ENCODE results near the gene KCNA2. TPM values are rescaled to one million over a fixed set of nuclear protein-coding genes. Genes with fewer than 3 reads are reported as not detected.

The KCNA2 gene
- total RNA-seq, 1 donor from 2014 or later, result 0.04 TPM

- H3K4me3 ChIP-seq, result no peak overlapping the region
- H3K36me3 Mint-ChIP-seq, result no peaks in the 10 kb centered on the region
- no peaks in the 10 kb centered on the region for H3K79me2 ChIP-seq (ENCODE audit: low read depth)
- H3K27ac ChIP-seq, result no peak overlapping the region
- no peak for TF ChIP-seq EZH2 (IDR thresholded peaks at IDR 0.05)
- TF ChIP-seq CTCF (IDR thresholded peaks at IDR 0.05), result no peak
- TF ChIP-seq EZH2phosphoT487 (IDR thresholded peaks at IDR 0.05), result no peak
- no peak overlapping the region for H3K9ac ChIP-seq
- peaks cover 12% of the 10 kb centered on the region for H3K27me3 ChIP-seq
- no peaks in the 10 kb centered on the region for H3F3A ChIP-seq (ENCODE audit: low read depth)
- no peak overlapping the region for H3K27ac Mint-ChIP-seq
- no peaks in the 10 kb centered on the region for H4K20me1 ChIP-seq (ENCODE audit: low read depth)
- H2AFZ ChIP-seq (replicated peaks), result no peak overlapping the region
- no peaks in the 10 kb centered on the region for H3K9me3 ChIP-seq (ENCODE audit: low read depth)
- DNase-seq (ENCODE audit: low spot score), result no peak
- no peaks in the 10 kb centered on the region for H3K36me3 ChIP-seq
- H3K4me1 Mint-ChIP-seq, result peaks cover 17% of the 10 kb centered on the region
- H3K4me1 ChIP-seq, result no peaks in the 10 kb centered on the region
- no peaks in the 10 kb centered on the region for H3K27me3 Mint-ChIP-seq (ENCODE audit: insufficient read depth, low read depth)
- H3K4me2 ChIP-seq, result no peak overlapping the region
- no peaks in the 10 kb centered on the region for H3K9me3 Mint-ChIP-seq
- no peak overlapping the region for H3K4me3 Mint-ChIP-seq
These were observed 37.8 kb upstream of the KCNA2 start for GRCh38 chr1:110643879-110644472.

GRCh38 chr1:110639724-110640386 lies 33.7 kb upstream of the KCNA2 start:
- H3K36me3 Mint-ChIP-seq, result no peaks in the 10 kb centered on the region
- no peaks in the 10 kb centered on the region for H3K27me3 Mint-ChIP-seq (ENCODE audit: insufficient read depth, low read depth)
- Histone ChIP-seq H3K27me3 (no peaks in the 10 kb centered on the region), H4K20me1 (ENCODE audit: low read depth) (no peaks in the 10 kb centered on the region), H3K4me3 (no peak overlapping the region), H3K4me1 (no peaks in the 10 kb centered on the region), H2AFZ (replicated peaks) (no peak overlapping the region), H3K27ac (no peak overlapping the region), H3K79me2 (ENCODE audit: low read depth) (no peaks in the 10 kb centered on the region), H3K4me2 (no peak overlapping the region), H3K9ac (no peak overlapping the region), H3K9me3 (ENCODE audit: low read depth) (no peaks in the 10 kb centered on the region), H3K36me3 (no peaks in the 10 kb centered on the region), H3F3A (ENCODE audit: low read depth) (no peaks in the 10 kb centered on the region)
- no peak overlapping the region for H3K4me3 Mint-ChIP-seq
- H3K9me3 Mint-ChIP-seq, result no peaks in the 10 kb centered on the region
- TF ChIP-seq EZH2phosphoT487 (IDR thresholded peaks at IDR 0.05) (no peak), CTCF (IDR thresholded peaks at IDR 0.05) (no peak), EZH2 (IDR thresholded peaks at IDR 0.05) (no peak)
- no peak overlapping the region for H3K27ac Mint-ChIP-seq
- peaks cover 7% of the 10 kb centered on the region for H3K4me1 Mint-ChIP-seq
- no peak for DNase-seq (ENCODE audit: low spot score)

- Histone ChIP-seq H3K27me3 (no peaks in the 10 kb centered on the region), H3K4me2 (no peak overlapping the region), H3K9me3 (ENCODE audit: low read depth) (no peaks in the 10 kb centered on the region), H3K79me2 (ENCODE audit: low read depth) (no peaks in the 10 kb centered on the region), H3K27ac (no peak overlapping the region), H3K4me1 (no peaks in the 10 kb centered on the region), H3F3A (ENCODE audit: low read depth) (no peaks in the 10 kb centered on the region), H3K4me3 (no peak overlapping the region), H3K36me3 (no peaks in the 10 kb centered on the region), H3K9ac (no peak overlapping the region), H2AFZ (replicated peaks) (no peak overlapping the region), H4K20me1 (ENCODE audit: low read depth) (no peaks in the 10 kb centered on the region)
- no peak overlapping the region for H3K27ac Mint-ChIP-seq
- no peaks in the 10 kb centered on the region for H3K9me3 Mint-ChIP-seq
- no peak overlapping the region for H3K4me3 Mint-ChIP-seq
- no peaks in the 10 kb centered on the region for H3K36me3 Mint-ChIP-seq
- no peaks in the 10 kb centered on the region for H3K27me3 Mint-ChIP-seq (ENCODE audit: insufficient read depth, low read depth)
- TF ChIP-seq EZH2 (IDR thresholded peaks at IDR 0.05), result no peak
- TF ChIP-seq EZH2phosphoT487 (IDR thresholded peaks at IDR 0.05), result no peak
- no peak for DNase-seq (ENCODE audit: low spot score)
- H3K4me1 Mint-ChIP-seq, result peaks cover 1% of the 10 kb centered on the region
These were observed 32.4 kb upstream of the KCNA2 start for GRCh38 chr1:110638556-110638955.

- no peak for DNase-seq (ENCODE audit: low spot score)
- Histone ChIP-seq H3K79me2 (ENCODE audit: low read depth) (no peaks in the 10 kb centered on the region), H3K4me3 (no peak overlapping the region), H3K27ac (no peak overlapping the region), H3K36me3 (no peaks in the 10 kb centered on the region), H3K4me1 (no peaks in the 10 kb centered on the region), H3K9ac (no peak overlapping the region), H2AFZ (replicated peaks) (no peak overlapping the region), H3K27me3 (no peaks in the 10 kb centered on the region), H3F3A (ENCODE audit: low read depth) (no peaks in the 10 kb centered on the region), H3K4me2 (no peak overlapping the region), H4K20me1 (ENCODE audit: low read depth) (no peaks in the 10 kb centered on the region), H3K9me3 (ENCODE audit: low read depth) (no peaks in the 10 kb centered on the region)
- Mint-ChIP-seq H3K36me3 (no peaks in the 10 kb centered on the region), H3K4me1 (no peaks in the 10 kb centered on the region), H3K4me3 (no peak overlapping the region), H3K27ac (no peak overlapping the region), H3K27me3 (ENCODE audit: insufficient read depth, low read depth) (no peaks in the 10 kb centered on the region), H3K9me3 (no peaks in the 10 kb centered on the region)
- TF ChIP-seq CTCF (IDR thresholded peaks at IDR 0.05), result no peak
- no peak for TF ChIP-seq EZH2phosphoT487 (IDR thresholded peaks at IDR 0.05)
- TF ChIP-seq EZH2 (IDR thresholded peaks at IDR 0.05), result no peak
These were observed 31.9 kb upstream of the KCNA2 start for GRCh38 chr1:110638058-110638457.

All from neural progenitor cell (in vitro differentiated cells).